IMR-90 (cell line): ENCODE data around the gene ESRP2. TPM values are rescaled to one million over a fixed set of nuclear protein-coding genes. Genes with fewer than 3 reads are reported as not detected.

Experiments
- ATAC-seq: fragments of 200-7000 bp; cut with Tn5 transposase; 2 replicates; pipeline ENCODE4 v1.9.1; 2020; ENCODE audit warnings: low read depth, mild to moderate bottlenecking, moderate library complexity
- BruUV-seq: library from RNA; stranded (reverse); fragments of 400-500 nt; replicated peaks from 2 replicates; lab custom pipeline; 2021; lab: Mats Ljungman, UMichigan
- CTCF ChIA-PET: fragments of 300-600 bp; formaldehyde crosslinking; extraction: SDS; loops from one replicate; lab custom pipeline; 2021; ENCODE audit warnings: antibody characterized with exemption; lab: Yijun Ruan, JAX
- POLR2A ChIA-PET: fragments of 300-600 bp; sonication (Branson Sonifier 250); formaldehyde crosslinking; loops from one replicate; lab custom pipeline; 2022; ENCODE audit warnings: antibody characterized with exemption; ENCODE audit not compliant: unreplicated experiment; lab: Charles Lee
- DNase-seq: peaks from one replicate; pipeline ENCODE4 v3.0.0; 2013
- H2AFZ ChIP-seq: replicated peaks from 2 replicates; pipeline ENCODE3; 2013; ENCODE audit warnings: low read length, mild to moderate bottlenecking; ENCODE audit not compliant: poor library complexity
- H2AK5ac ChIP-seq: 2 replicates; pipeline ENCODE4 v1.6.1; 2013; ENCODE audit warnings: low read depth, low read length, inconsistent platforms
- H2AK9ac ChIP-seq: replicated peaks from 2 replicates; pipeline ENCODE3; 2013; ENCODE audit warnings: mild to moderate bottlenecking, low read depth, low read length, moderate library complexity; ENCODE audit not compliant: poor library complexity
- H2BK120ac ChIP-seq: 2 replicates; pipeline ENCODE4 v1.6.1; 2013; ENCODE audit warnings: low read depth, low read length, inconsistent platforms
- H2BK15ac ChIP-seq: 3 replicates; pipeline ENCODE4 v1.6.1; 2013; ENCODE audit warnings: low read depth, low read length, inconsistent platforms
- H2BK20ac ChIP-seq: 2 replicates; pipeline ENCODE4 v1.6.1; 2013; ENCODE audit warnings: low read depth, mild to moderate bottlenecking, inconsistent platforms, low read length, moderate library complexity
- H2BK5ac ChIP-seq: 2 replicates; pipeline ENCODE4 v1.6.1; 2013; ENCODE audit warnings: mild to moderate bottlenecking, low read depth, low read length, inconsistent platforms; ENCODE audit not compliant: poor library complexity, severe bottlenecking
- H3K14ac ChIP-seq: replicated peaks from 2 replicates; pipeline ENCODE4 v1.6.1; 2013; ENCODE audit warnings: low read depth, low read length, inconsistent platforms
- H3K18ac ChIP-seq: 2 replicates; pipeline ENCODE4 v1.6.1; 2013; ENCODE audit warnings: low read depth, low read length, control low read depth
- H3K23ac ChIP-seq: 2 replicates; pipeline ENCODE4 v1.6.1; 2013; ENCODE audit warnings: low read depth, low read length, inconsistent platforms
- H3K27ac ChIP-seq: 2 replicates; pipeline ENCODE4 v1.5.1; 2013; ENCODE audit warnings: mild to moderate bottlenecking, control low read depth, low read length; ENCODE audit not compliant: insufficient read depth
- H3K27me3 ChIP-seq: 2 replicates; pipeline ENCODE4 v1.6.1; 2013; ENCODE audit warnings: low read length; ENCODE audit not compliant: control insufficient read depth, insufficient read depth
- H3K36me3 ChIP-seq: 2 replicates; pipeline ENCODE4 v1.6.1; 2013; ENCODE audit warnings: low read length, mixed read lengths; ENCODE audit not compliant: control insufficient read depth, insufficient read depth
- H3K4ac ChIP-seq: 2 replicates; pipeline ENCODE4 v1.6.1; 2013; ENCODE audit warnings: low read depth, low read length, inconsistent platforms
- H3K4me1 ChIP-seq: 2 replicates; pipeline ENCODE4 v1.6.1; 2013; ENCODE audit warnings: low read length, mixed read lengths; ENCODE audit not compliant: control insufficient read depth, insufficient read depth
- H3K4me2 ChIP-seq: 2 replicates; pipeline ENCODE4 v1.6.1; 2013; ENCODE audit warnings: low read depth, mild to moderate bottlenecking, control low read depth, low read length, moderate library complexity
- H3K4me3 ChIP-seq: 2 replicates; pipeline ENCODE4 v1.5.1; 2013; ENCODE audit warnings: low read depth, mild to moderate bottlenecking, control low read depth, low read length, moderate library complexity; ENCODE audit not compliant: insufficient read depth
- H3K56ac ChIP-seq: 2 replicates; pipeline ENCODE4 v1.6.1; 2013; ENCODE audit warnings: low read length, inconsistent platforms; ENCODE audit not compliant: insufficient read depth; ENCODE audit errors: extremely low read depth
- H3K79me1 ChIP-seq, 2 experiments: 2 replicates each; pipeline ENCODE4 v1.6.1; 2013; ENCODE audit warnings: low read length in 2 of 2, inconsistent platforms in 1 of 2, low read depth in 1 of 2
- H3K9ac ChIP-seq: 2 replicates; pipeline ENCODE4 v1.6.1; 2013; ENCODE audit warnings: low read depth, low read length, control low read depth
- H3K9me1 ChIP-seq: 2 replicates; pipeline ENCODE4 v1.6.1; 2013; ENCODE audit warnings: low read length, inconsistent platforms; ENCODE audit not compliant: insufficient read depth
- H3K9me3 ChIP-seq: 2 replicates; pipeline ENCODE4 v1.6.1; 2013; ENCODE audit warnings: low read length; ENCODE audit not compliant: control insufficient read depth, insufficient read depth
- H4K20me1 ChIP-seq: 2 replicates; pipeline ENCODE4 v1.6.1; 2013; ENCODE audit warnings: low read length, inconsistent platforms; ENCODE audit not compliant: insufficient read depth
- H4K5ac ChIP-seq: 2 replicates; pipeline ENCODE4 v1.6.1; 2013; ENCODE audit warnings: mild to moderate bottlenecking, low read depth, low read length, control low read depth
- H4K8ac ChIP-seq, 2 experiments: 2 replicates each; pipeline ENCODE4 v1.6.1; 2013; ENCODE audit warnings: low read depth in 2 of 2, low read length in 2 of 2, control low read depth in 1 of 2, inconsistent platforms in 1 of 2
- H4K91ac ChIP-seq: 2 replicates; pipeline ENCODE4 v1.6.1; 2013; ENCODE audit warnings: low read depth, low read length, inconsistent platforms; ENCODE audit not compliant: insufficient read depth
- CEBPB ChIP-seq: IDR thresholded peaks from 2 replicates; pipeline ENCODE4 v1.6.1; 2012; ENCODE audit warnings: low read depth, low read length, improper control_type of control experiment
- FOS ChIP-seq: fragments of 150-350 bp; IDR thresholded peaks from 2 replicates; pipeline ENCODE4 v1.6.1; 2016; ENCODE audit warnings: low read depth, low read length
- MAZ ChIP-seq: IDR thresholded peaks from 2 replicates; pipeline ENCODE4 v1.6.1; 2012; ENCODE audit warnings: low read depth, mild to moderate bottlenecking, low read length, improper control_type of control experiment, moderate library complexity, borderline replicate concordance
- RAD21 ChIP-seq: IDR thresholded peaks from 2 replicates; pipeline ENCODE4 v1.6.1; 2012; ENCODE audit warnings: low read length, improper control_type of control experiment
- WGBS, 2 experiments: methylation state at CpG; one replicate each; pipeline versions ENCODE4 v1.1.5 to v1.1.7; 2013; ENCODE audit warnings: missing lambda C conversion rate in 2 of 2; ENCODE audit not compliant: insufficient read length in 1 of 2; ENCODE audit errors: extremely low coverage in 2 of 2; 5-methylcytosine and 5-hydroxymethylcytosine counted together
- dilution Hi-C: fragments of 300-500 bp; cut with HindIII; formaldehyde crosslinking; loops from one replicate; pipeline ENCODE4 v1.14.3; 2018; ENCODE audit warnings: low sequenced_read_pairs; ENCODE audit not compliant: unreplicated experiment
- in situ Hi-C: fragments of 300-500 bp; cut with MboI; formaldehyde crosslinking; loops from 3 replicates; pipeline ENCODE4 v1.14.3; 2019; ENCODE audit warnings: low sequenced_read_pairs, inconsistent platforms, mixed read lengths
- intact Hi-C: fragments of 100-400 bp; cut with micrococcal nuclease; formaldehyde crosslinking; loops from 2 replicates; pipeline ENCODE4 v1.10.0; 2022
- polyA plus RNA-seq, 3 experiments: library from polyadenylated mRNA; depleted of rRNA; stranded (reverse); fragments of >200 nt; gene quantifications; 2 replicates each; pipeline ENCODE4 v1.2.3, GENCODE V29; 2012; ENCODE audit warnings: low replicate concordance in 1 of 3
- total RNA-seq: library from RNA; depleted of rRNA; stranded (reverse); fragments of >200 nt; gene quantifications from 2 replicates; pipeline ENCODE4 v1.2.3, GENCODE V29; 2012

Gene ESRP2
- total and polyA plus RNA-seq, 2 of the 4 experiments (the other 2 are of a cell fraction), result 0.07 TPM; not detected in 1

- WGBS, 2 experiments, result no CpG with 5 or more reads among the region's 3 CpGs
- H3K9me3 ChIP-seq, result no peaks in the 10 kb centered on the region
- peaks cover 14% of the 10 kb centered on the region for H4K20me1 ChIP-seq
- POLR2A ChIA-PET, result no interaction called here
- H4K5ac ChIP-seq, result no peak overlapping the region
- ATAC-seq (peak; percentile 55), DNase-seq (peak; percentile 71)
- no peak overlapping the region for H3K27ac ChIP-seq
- no peak overlapping the region for H3K4ac ChIP-seq
- H3K9ac ChIP-seq, result no peak overlapping the region
- H3K9me1 ChIP-seq, result 0 out of 2 replicates have a peak, but pooled peaks cover 3% of the 10 kb centered on the region
- H3K56ac ChIP-seq, result no peak overlapping the region
- peaks cover 6% of the 10 kb centered on the region for H3K4me1 ChIP-seq
- no peak overlapping the region for H2BK15ac ChIP-seq
- dilution Hi-C loops, result no loop called here
- H3K18ac ChIP-seq, result no peak overlapping the region
- H3K4me2 ChIP-seq, result no peak overlapping the region
- H2AK9ac ChIP-seq, result no peak overlapping the region
- no peak overlapping the region for H2BK5ac ChIP-seq
- CTCF ChIA-PET, result interaction anchor here (0.9 kb wide), 1 partner anchor 107 kb away, joined by 3 read pairs; no protein-coding TSS in a partner anchor
- in situ Hi-C loops, result no loop called here
- H2AFZ ChIP-seq, result no peak overlapping the region
- peak overlapping the region; percentile 60; the same call in 1 of the 2 replicates for H3K23ac ChIP-seq
- BruUV-seq, result no TSS peak
- H3K14ac ChIP-seq, result 0 out of 2 replicates have a peak overlapping the region, but pooled peaks have one; percentile 41
- TF ChIP-seq MAZ, result no peak
- TF ChIP-seq FOS, result peak; percentile 59; the same call in 1 of the 2 replicates
- TF ChIP-seq CEBPB, result no peak
- TF ChIP-seq RAD21, result no peak
- no peak overlapping the region for H4K91ac ChIP-seq
- no peaks in the 10 kb centered on the region for H3K27me3 ChIP-seq
- no peak overlapping the region for H2BK120ac ChIP-seq
- no peak overlapping the region for H2AK5ac ChIP-seq
- no peak overlapping the region for H4K8ac ChIP-seq
- H3K4me3 ChIP-seq, result no peak overlapping the region
- H3K79me1 ChIP-seq, result peaks cover 0 to 6% of the 10 kb centered on the region in 2 experiments; a peak in 2 of 4 replicates
- no peak overlapping the region for H2BK20ac ChIP-seq
- no peaks in the 10 kb centered on the region for H3K36me3 ChIP-seq
- intact Hi-C loops, result loop anchor here (5.0 kb wide), 1 partner anchor 43 kb away; no protein-coding TSS in a partner anchor
These were observed 35.7 kb downstream of the ESRP2 start for GRCh38 chr16:68200088-68200783.
